Activated CD8-positive, alpha-beta memory T cell treated with anti-CD3 and anti-CD28 coated beads, Interleukin-2, amount 50 U/mL, for 1 hour (primary cell): ENCODE data around the gene SGMS1.
"Not testable (repeated sequence)": the region's sequence is repeated elsewhere in the genome, so short reads cannot be mapped to it uniquely, and the experiment has no call there.

ENCODE experiments used
- DNase-seq: peaks from one replicate; pipeline ENCODE4 v3.0.0-alpha.2; 2020; ENCODE audit errors: extremely low read depth

Gene SGMS1

DNA sequence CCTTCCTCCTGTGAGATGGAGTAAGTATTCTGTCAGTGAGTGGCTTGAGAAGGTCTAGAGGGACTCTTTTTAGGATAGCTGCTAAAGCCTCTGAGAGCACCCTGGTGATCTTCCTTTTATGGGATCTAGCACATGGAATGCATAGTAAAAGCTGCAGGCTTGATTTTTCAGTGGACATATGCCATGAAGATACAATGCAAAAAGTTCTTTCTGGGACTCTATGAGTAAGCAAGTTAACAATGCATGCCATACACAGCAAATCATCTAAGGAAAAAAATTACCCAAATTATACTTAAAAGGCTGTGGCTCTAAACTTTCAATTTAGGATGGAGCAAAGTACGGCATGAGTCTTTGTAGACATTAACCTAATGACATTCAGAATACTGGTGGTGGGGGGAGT lies 154.5 kb downstream of the SGMS1 start:
- no peak for DNase-seq

DNA sequence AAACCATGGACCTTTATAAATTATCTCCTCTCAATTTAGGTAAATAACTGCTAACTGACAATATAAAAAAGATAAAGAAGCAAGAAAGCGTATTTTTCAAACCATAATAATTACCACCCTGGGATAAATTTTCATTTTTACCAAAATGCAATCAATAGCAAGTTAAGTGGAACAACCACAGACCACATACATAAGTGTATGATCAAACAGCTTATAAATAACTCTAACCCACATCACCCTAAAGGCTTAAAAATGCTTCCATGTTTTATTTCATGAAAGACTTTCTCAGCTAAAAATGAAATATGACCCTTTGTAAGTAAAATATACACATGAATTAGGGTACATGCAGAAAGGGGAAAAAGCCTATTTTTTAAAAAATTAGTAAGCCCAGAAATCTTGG lies 156.5 kb downstream of the SGMS1 start:
- DNase-seq: no peak

DNA sequence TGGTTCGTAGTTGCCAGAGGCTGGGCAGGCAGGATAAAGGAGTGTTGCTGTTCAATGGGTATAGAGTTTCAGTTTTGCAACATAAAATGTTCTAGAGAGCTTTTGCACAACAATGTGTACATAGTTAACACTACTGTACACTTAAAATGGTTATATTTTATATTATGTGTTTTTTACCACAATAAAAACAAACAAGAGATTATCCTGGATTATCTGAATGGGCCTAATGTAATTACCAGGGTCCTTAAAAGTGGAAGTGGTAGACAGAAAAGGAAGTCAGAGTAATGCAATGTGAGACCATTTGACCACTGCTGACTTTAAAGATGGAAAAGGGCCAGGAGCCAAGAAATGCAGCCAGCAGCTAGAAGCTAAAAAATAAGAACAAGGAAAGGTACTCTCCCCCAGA lies 159.7 kb downstream of the SGMS1 start:
- no peak for DNase-seq

DNA sequence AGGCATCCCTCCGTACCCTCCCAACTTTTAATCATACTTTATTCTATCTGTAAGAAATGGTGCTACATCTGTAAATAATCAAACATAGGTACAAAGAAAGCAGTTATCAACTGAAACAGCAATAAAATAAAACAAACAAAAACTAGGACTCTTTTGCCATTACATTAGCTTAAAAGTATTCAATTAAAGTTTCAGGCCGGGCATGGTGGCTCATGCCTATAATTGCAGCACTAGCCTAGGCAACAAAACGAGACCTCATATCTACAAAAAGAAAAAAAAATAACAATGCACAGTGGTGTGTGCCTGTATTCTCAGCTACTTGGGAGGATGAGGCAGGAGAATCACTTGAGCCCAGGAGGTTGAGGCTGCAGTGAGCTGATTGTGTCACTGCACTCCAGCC lies 161.9 kb downstream of the SGMS1 start:
- no peak for DNase-seq

DNA sequence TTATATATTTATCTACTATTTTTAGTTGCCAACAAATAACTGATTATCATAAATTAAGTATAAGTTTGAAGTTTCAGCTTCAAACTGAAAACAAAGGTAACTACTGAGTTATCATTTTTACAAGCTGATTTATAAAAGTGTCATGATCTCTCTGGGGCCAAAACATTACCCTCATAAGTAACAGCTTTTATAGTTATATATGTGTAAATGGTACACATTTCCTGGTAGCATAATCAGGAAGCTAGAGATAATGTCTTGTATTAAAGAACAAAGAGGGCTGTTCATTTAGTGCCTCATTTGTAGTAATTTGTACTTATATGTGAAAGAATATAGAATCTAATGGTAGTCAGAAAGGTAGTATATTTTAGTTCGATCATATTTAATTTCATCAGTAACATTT lies 162.6 kb downstream of the SGMS1 start:
- no peak for DNase-seq

DNA sequence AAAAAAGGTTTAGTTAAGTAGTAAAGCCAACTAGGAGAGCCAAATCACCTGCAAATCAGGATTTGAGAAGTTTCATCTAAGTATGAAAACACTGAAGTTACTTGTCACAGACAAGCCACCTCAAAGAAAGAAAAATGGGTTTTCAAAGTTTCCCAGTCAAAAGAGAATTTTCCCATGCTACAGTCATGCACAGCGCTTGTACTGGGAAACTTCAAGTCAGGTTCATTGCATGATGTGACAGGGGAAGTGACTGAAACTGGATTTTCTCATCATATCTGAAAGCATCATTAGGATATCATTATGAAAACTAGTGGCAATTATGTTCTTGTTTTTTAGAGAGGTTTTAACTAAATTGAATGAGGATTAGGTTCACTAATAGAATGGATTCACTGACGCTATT lies 167.0 kb downstream of the SGMS1 start:
- no peak for DNase-seq

DNA sequence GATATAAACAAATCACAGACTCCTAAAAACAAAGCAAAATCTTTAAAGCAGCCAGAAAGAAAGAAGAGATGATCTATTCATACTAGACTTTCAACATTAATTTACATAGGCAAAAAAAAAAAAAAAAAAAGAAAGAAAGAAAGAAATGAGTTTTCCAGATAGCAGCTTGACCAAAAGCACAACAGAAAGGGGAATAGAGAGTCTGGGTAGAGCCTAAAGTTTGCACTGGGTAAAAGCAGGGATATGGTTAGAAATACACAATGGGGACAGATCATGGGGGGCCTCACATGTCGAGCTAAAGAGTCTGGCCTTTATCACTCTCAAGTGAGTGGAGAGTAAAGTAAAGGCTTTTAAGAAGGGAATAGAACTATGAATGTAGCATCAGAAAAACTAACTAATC lies 169.8 kb downstream of the SGMS1 start:
- no peak for DNase-seq

DNA sequence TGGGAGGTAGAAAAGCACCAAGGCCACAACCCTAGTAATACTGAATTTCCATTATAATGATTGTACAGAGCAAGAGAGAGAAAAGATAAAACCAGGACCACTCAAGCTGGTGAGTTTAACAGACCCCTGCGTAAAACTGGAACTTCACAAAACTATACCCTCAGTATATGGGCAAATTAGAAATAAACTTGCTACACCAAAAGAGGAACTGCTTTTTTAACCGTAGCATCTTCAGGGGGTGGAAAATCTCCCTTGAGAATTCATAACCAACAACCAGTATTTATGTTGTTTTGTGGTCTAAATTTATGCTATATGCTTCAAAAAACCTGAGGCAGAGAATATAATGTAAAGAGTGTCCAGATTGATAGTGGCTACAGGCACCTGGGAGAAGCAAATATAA lies 171.2 kb downstream of the SGMS1 start:
- no peak for DNase-seq

DNA sequence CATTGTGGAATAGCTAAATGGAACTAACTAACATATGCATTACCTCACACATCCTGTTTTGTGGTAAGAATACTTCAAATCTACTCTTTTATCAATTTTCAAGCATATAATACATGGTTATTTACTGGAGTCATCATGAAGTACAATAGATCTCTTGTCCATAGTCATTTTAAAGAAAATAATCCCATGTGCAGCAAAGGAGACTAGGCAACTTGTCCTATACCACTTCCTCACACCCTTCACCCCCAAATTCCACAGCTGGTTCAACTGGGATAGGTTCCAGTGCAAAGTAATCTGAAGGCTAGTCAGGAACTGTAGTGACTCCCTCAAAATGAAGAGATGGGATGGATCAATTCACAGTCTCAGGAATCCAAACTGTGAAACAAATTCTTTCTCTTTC lies 176.1 kb downstream of the SGMS1 start:
- DNase-seq: no peak

DNA sequence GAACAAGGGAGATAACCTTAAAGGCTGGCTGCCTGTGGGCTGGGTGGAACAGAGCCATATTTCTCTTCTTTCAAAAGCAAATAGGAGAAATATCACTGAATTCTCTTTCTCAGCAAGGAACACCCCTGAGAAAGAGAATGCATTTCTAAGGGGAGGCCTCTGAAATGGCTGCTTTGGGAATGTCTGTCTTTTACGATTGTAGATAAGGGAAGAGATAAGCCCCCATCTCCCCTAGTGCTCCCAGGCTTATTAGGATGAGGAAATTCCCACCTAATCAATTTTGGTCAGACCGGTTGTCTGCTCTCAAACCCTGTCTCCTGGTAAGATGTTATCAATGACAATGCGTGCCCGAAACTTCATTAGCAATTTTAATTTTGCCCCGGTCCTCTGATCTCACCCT lies 178.0 kb downstream of the SGMS1 start:
- DNase-seq: not testable (repeated sequence)

DNA sequence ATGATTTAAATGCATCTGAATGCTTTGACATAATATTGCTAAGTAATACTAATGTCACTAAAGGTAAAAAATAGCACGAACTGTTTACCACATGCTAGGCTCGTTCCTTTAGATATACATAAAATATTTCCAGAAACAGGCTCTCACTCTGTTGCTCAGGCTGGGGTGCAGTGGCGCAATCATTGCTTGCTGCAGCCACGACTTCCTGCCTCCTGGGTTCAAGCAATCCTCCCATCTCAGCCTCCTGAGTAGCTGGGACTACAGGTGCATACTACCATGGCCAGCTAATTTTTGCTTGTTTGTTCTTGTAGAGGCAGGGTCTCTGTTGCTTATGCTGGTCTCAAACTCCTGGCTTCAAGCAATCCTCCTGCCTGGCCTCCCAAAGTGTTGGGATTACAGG lies 183.3 kb downstream of the SGMS1 start:
- no peak for DNase-seq

DNA sequence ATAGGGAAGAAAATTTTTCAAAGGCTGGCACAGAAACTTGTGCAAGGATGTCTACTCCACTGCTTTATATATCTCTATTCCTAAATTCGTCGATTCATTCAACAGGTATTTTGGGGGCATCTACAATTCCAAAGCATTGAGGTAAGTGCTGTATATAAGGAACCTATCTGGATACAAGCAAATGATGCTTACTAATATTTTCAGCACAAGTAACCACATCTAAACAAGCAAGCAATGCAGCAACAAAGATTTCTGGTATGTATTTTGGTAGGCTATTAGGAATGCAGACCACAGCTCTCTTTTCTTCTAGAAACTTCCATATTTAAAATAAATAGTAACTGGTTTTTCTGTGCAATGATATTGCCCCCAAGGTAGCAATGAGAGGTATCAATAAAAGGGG lies 183.9 kb downstream of the SGMS1 start:
- DNase-seq: no peak

DNA sequence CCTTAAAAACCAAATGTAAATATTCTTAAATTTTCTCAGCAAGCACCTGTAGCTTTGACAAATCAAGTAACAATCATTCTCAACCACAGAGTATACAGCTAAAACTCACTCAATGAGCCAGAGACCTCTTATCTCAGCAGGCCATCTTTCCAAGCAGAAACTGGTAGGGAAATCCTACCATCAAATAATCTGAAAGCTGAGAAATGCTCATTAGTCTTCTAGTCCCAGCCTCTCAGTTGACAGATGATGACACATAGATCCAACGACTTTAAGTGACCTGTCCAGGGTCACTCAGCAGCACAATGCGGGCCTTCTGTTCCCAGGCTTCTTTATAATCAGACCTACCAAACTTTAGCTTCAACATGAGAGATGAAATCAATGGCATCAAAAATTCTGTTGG lies 184.6 kb downstream of the SGMS1 start:
- no peak for DNase-seq

DNA sequence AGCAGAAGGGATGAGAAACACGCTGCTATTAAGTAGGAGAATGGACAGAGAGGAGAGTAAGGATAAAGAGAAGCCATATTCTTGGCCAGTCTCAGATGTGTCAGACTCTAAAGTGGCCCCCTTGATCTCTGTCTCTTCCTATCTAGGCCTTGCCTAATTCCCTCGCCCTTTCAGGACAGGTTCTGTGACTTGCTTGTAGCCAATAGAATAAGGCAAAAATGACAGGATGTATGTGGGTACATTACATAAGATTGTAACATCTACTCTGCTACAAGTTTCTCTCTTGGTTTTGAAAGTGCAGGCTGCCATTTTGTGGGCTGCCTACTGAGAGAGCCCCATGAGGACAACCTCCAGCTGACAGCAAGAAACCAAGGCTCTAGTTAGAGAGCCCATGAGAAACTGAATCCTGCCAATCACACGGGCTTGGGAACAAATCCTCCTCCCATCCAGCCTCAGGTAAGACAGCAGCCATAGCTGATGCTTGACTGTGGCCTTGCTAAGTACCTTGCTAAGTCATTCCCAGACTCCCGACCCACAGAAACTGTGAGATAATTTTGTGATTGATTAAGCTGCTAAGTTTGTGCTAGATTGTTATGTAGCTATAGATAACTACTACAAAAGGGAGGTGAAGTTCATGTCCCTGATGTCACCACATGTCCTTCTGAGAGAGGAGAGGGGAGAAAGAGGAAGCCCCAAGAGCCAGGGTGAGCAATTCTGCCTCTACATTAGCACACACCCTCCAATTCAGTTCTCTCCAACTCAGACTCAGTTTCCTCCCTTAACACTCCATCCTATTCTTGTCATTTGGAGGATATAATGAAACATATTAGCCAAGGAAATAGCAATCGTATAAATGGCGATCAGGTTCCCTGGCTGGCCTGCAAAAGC lies 185.5 kb downstream of the SGMS1 start:
- no peak for DNase-seq

DNA sequence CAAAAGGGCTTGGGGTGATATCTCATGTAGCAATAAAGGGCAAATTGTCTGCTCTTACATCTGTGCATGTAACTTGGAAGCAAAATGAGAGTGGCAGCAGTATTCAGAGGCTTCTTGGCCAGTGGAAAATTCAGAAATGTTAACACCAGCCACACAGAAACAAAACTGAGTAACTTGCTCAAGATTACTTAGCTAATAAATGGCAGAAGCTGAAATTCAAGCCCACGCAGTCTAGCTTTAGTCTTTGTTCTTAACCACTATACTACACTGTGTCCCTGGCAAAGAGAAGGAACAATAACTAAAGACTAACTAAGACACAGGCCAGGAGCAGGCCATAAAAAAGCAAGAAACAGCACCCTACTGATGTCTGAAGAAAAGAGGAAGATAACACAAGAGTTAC lies 186.5 kb downstream of the SGMS1 start:
- DNase-seq: no peak

DNA sequence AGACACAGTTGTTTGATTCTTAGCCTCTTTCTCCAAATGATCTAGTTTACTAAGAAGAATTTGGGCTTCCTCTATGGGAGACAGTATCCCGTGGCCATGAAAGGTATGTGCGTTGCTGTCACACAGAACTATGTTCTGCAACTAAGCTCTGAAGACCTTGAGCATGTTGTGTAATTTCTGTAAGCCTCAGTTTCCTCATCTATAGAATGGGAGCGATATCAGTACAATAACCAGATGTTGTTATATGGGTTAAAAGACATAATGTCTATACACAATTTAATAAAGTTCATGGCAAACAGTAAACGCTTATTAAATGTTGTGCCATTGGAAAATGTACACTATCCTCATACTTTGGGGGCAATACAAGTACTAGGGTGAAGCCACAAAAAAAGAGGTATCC lies 187.0 kb downstream of the SGMS1 start:
- DNase-seq: no peak

DNA sequence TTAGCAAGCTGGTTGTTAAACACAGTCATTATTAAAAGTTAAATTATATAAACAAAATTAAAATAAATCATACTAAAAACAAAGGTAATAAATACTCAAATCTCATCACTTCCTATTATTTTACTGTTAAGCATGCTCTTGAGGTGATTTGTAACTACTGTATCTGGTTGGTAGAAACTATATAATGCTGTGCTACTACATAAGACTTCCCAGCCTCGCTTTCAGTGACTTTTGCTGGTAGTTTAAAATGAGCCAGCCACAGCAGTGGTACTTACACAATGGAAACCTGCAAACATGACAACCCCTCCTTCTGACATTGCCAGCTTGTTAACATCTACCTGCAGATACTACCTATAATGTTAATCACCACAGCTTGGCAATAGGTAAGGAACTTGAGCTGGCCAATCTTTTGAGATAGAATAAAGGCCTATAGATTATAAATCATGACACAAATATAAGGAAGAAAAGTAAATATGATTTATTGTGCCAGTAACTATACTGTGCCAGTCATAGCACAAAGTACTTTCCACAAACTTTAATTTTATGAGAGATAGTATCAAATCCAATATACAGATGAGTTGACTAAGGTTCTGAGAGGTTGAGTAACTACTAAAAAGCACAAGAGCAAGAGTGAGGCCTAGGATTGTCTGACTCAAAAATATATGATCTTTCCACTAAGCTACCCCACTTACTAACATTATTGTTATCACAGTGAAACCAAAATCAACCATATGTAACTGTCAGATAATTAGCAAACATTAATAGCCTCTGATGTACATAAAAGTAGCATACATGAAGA lies 191.3 kb downstream of the SGMS1 start:
- DNase-seq: no peak

DNA sequence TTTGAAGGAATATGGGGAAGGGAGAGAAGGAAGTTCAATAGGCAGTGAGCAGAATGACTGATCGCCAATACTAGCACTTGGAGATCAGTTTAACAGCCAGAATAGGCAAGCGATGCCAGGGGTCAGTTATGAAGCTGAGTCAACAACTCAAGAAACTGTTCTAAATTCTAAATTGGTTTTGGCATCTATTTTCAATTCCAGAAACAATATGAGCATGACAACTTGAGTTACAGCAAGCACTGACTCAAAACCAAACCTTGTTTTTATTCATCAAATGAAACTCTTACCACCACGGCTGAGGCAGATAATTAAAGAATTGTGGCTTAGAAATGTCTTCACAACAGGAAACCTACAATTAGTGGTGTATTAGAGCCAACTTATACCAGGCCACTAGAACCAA lies 192.0 kb downstream of the SGMS1 start:
- DNase-seq: no peak

DNA sequence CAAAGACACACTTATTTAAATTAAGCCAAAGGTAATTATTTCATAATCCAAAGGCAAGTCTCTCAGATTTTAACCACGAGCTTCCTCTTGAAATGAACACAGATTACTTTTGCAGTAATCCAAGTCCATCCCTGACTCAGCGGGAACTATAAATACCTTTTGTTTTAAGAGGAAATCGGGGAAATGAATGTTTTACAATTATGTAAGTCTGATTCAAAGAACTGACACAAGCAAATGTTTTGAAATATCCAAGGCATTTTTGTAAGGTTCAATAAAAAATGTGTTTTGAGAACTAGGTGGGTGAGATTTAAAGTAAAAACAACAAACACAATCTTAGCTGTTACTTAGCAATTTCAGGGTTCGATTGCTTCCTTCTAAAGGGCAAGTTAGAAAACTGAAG lies 192.6 kb downstream of the SGMS1 start:
- DNase-seq: no peak

DNA sequence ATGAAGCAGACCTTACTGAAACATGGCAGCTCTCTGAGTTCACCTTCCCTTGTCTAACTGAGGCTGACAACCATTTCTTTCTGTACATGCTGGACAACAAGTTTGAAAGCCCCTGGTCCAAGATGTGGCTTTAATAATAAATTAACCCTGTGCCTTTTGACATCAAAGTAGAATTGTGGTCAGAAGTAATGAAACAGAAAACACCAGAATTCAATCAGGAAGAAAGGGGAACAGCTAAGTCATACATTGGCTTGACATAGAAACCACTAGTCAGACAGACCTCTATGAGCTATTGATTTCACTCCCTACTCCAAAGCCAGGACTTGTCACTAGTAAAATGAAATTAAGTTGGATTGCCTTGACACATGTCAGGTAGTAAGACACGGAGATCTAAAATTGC lies 197.3 kb downstream of the SGMS1 start:
- DNase-seq: no peak

DNA sequence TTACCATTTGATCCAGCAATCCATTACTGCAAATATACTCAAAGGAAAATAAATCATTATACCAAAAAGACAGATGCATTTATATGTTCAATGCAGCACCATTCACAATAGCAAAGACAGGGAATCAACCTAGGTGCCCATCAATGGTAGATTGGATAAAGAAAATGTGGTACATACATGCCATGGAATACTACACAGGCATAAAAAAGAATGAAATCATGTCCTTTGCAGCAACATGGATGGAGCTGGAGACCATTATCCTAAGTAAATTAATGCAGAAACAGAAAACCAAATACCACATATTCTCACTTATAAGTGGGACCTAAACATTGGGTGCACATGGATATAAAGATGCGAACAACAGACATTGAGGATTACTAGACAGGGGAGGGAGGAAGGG lies 198.5 kb downstream of the SGMS1 start:
- DNase-seq: not testable (repeated sequence)

DNA sequence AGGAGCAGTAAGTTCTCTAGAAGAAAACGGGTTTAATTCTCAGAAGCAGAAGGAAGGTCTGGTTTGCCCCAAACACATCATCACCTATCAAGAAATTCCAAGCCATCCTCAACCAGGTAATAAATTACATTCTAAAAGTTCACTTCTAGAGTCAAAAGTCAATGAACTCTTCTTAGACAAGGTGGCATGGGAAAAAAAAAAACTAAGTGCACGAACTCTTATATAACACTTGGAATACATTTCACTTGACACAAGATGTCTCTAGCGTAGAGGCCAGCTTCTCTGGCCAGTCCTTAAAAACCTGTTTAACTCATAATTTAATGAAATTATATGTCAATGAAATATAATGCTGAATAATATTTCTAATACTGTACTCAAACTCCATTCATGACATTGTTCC lies 200.3 kb downstream of the SGMS1 start:
- no peak for DNase-seq

DNA sequence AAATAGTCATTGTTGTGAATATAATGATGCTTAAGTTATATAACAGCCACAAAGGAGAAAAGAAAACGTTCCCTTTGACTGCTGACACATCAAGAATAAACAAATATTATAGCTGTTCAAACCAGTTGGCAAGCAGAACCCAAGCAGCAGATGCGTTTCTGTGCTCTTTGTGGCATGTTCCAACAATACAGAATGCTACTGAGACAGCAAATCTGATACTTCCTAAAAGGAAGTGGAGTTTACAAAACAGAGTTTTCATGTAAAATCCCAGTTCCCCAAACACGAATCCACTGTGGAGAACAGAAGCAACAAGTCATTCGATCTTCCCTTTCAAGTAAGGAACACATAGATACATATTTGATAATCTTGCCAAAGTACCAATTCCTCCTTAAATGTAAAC lies 201.5 kb downstream of the SGMS1 start:
- DNase-seq: no peak
